Trophoblast cell (in vitro differentiated cells and primary cell): ENCODE results near the gene DEFB121.
"Not testable (repeated sequence)": the region's sequence is repeated elsewhere in the genome, so short reads cannot be mapped to it uniquely, and the experiment has no call there.

Source experiments
- DNase-seq, 2 donors: peaks; one replicate each; pipeline ENCODE4 v3.0.0-alpha.2; 2016
- H2AFZ ChIP-seq: 2 replicates; pipeline ENCODE4 v1.6.1; 2013; ENCODE audit warnings: low read length, moderate library complexity, mild to moderate bottlenecking; ENCODE audit not compliant: insufficient read depth, poor library complexity
- H2AK5ac ChIP-seq: 2 replicates; pipeline ENCODE4 v1.6.1; 2013; ENCODE audit warnings: mild to moderate bottlenecking, low read length
- H2BK120ac ChIP-seq: 2 replicates; pipeline ENCODE4 v1.6.1; 2013; ENCODE audit warnings: low read length, mild to moderate bottlenecking, moderate library complexity; ENCODE audit not compliant: insufficient read depth, poor library complexity
- H2BK12ac ChIP-seq: 2 replicates; pipeline ENCODE4 v1.6.1; 2013; ENCODE audit warnings: mild to moderate bottlenecking, low read length, moderate library complexity
- H2BK5ac ChIP-seq: 2 replicates; pipeline ENCODE4 v1.6.1; 2013; ENCODE audit warnings: low read length, low read depth, moderate library complexity, mild to moderate bottlenecking; ENCODE audit not compliant: poor library complexity
- H3K14ac ChIP-seq: 2 replicates; pipeline ENCODE4 v1.6.1; 2013; ENCODE audit warnings: mild to moderate bottlenecking, low read length
- H3K18ac ChIP-seq: 2 replicates; pipeline ENCODE4 v1.6.1; 2013; ENCODE audit warnings: mild to moderate bottlenecking, low read length
- H3K23ac ChIP-seq: 2 replicates; pipeline ENCODE4 v1.6.1; 2013; ENCODE audit warnings: low read length
- H3K27ac ChIP-seq: 2 replicates; pipeline ENCODE4 v1.5.1; 2013; ENCODE audit warnings: low read depth, mild to moderate bottlenecking, inconsistent platforms, low read length, moderate library complexity
- H3K27me3 ChIP-seq: 2 replicates; pipeline ENCODE4 v1.6.1; 2013; ENCODE audit warnings: inconsistent platforms, mild to moderate bottlenecking, low read length, moderate library complexity; ENCODE audit not compliant: insufficient read depth
- H3K36me3 ChIP-seq, 2 experiments: 1 replicate in 1 of 2; 2 replicates in 1 of 2; pipeline ENCODE4 v1.6.1; 2013; ENCODE audit warnings: low read length in 2 of 2, mild to moderate bottlenecking in 2 of 2, moderate library complexity in 1 of 2; ENCODE audit not compliant: insufficient read depth in 2 of 2, control insufficient read depth in 1 of 2
- H3K4ac ChIP-seq: 2 replicates; pipeline ENCODE4 v1.6.1; 2013; ENCODE audit warnings: low read depth, mild to moderate bottlenecking, low read length, moderate library complexity
- H3K4me1 ChIP-seq, 2 experiments: 1 replicate in 1 of 2; 2 replicates in 1 of 2; pipeline ENCODE4 v1.6.1; 2013; ENCODE audit warnings: low read length in 2 of 2, mild to moderate bottlenecking in 2 of 2, moderate library complexity in 1 of 2; ENCODE audit not compliant: insufficient read depth in 2 of 2, control insufficient read depth in 1 of 2
- H3K4me2 ChIP-seq: 2 replicates; pipeline ENCODE4 v1.6.1; 2013; ENCODE audit warnings: inconsistent platforms, mild to moderate bottlenecking, low read length, moderate library complexity
- H3K4me3 ChIP-seq: 2 replicates; pipeline ENCODE4 v1.5.1; 2013; ENCODE audit warnings: mild to moderate bottlenecking, low read depth, low read length, inconsistent platforms
- H3K79me1 ChIP-seq: one replicate; pipeline ENCODE4 v1.6.1; 2013; ENCODE audit warnings: low read length
- H3K79me2 ChIP-seq: 2 replicates; pipeline ENCODE4 v1.6.1; 2013; ENCODE audit warnings: low read length, mild to moderate bottlenecking; ENCODE audit not compliant: control insufficient read depth, insufficient read depth, poor library complexity
- H3K9ac ChIP-seq: 2 replicates; pipeline ENCODE4 v1.6.1; 2013; ENCODE audit warnings: mild to moderate bottlenecking, low read length
- H3K9me3 ChIP-seq: 2 replicates; pipeline ENCODE4 v1.6.1; 2013; ENCODE audit warnings: low read depth, mild to moderate bottlenecking, control low read depth, inconsistent platforms, low read length; ENCODE audit not compliant: insufficient read depth
- H4K12ac ChIP-seq: 2 replicates; pipeline ENCODE4 v1.6.1; 2013; ENCODE audit warnings: low read depth, mild to moderate bottlenecking, low read length, moderate library complexity
- H4K8ac ChIP-seq: 2 replicates; pipeline ENCODE4 v1.6.1; 2013; ENCODE audit warnings: low read depth, mild to moderate bottlenecking, low read length, moderate library complexity
- H4K91ac ChIP-seq: one replicate; pipeline ENCODE4 v1.6.1; 2013; ENCODE audit warnings: low read depth, mild to moderate bottlenecking, low read length, moderate library complexity
- WGBS: extraction: QIAGEN DNeasy Blood & Tissue Kit; methylation state at CpG from one replicate; pipeline ENCODE4 v1.1.7; 2013; ENCODE audit warnings: missing lambda C conversion rate; ENCODE audit not compliant: insufficient read length, insufficient coverage; ENCODE audit errors: extremely low coverage; 5-methylcytosine and 5-hydroxymethylcytosine counted together

The DEFB121 gene

GRCh38 chr20:31446084-31446819 lies 40.2 kb upstream of the DEFB121 start:
- no peak for DNase-seq
- no peak overlapping the region for H2AFZ ChIP-seq
- no peak overlapping the region for H2AK5ac ChIP-seq
- H2BK12ac ChIP-seq, result no peak overlapping the region
- H3K4me2 ChIP-seq, result no peak overlapping the region
- no peak overlapping the region for H3K9ac ChIP-seq
- no peak overlapping the region for H3K27ac ChIP-seq
- no peaks in the 10 kb centered on the region for H3K27me3 ChIP-seq
- no peak overlapping the region for H3K23ac ChIP-seq
- H4K91ac ChIP-seq, result no peak overlapping the region
- WGBS, result no CpG with 5 or more reads among the region's 12 CpGs
- no peaks in the 10 kb centered on the region for H3K36me3 ChIP-seq
- no peak overlapping the region for H4K12ac ChIP-seq
- H3K9me3 ChIP-seq, result peaks cover 15% of the 10 kb centered on the region
- H2BK120ac ChIP-seq, result no peak overlapping the region
- H2BK5ac ChIP-seq, result no peak overlapping the region
- no peak overlapping the region for H3K18ac ChIP-seq
- H3K79me1 ChIP-seq, result no peaks in the 10 kb centered on the region
- H3K4ac ChIP-seq, result no peak overlapping the region
- H4K8ac ChIP-seq, result no peak overlapping the region
- no peaks in the 10 kb centered on the region for H3K4me1 ChIP-seq
- no peaks in the 10 kb centered on the region for H3K79me2 ChIP-seq
- H3K4me3 ChIP-seq, result no peak overlapping the region
- H3K14ac ChIP-seq, result no peak overlapping the region

- Histone ChIP-seq H3K79me2 (no peaks in the 10 kb centered on the region), H3K27ac (no peak within 1 kb of the TSS), H3K9ac (no peak within 1 kb of the TSS), H3K4ac (no peak within 1 kb of the TSS), H3K9me3 (peaks cover 30% of the 10 kb centered on the region), H4K91ac (no peak within 1 kb of the TSS), H3K14ac (no peak within 1 kb of the TSS), H3K18ac (no peak within 1 kb of the TSS), H3K23ac (no peak within 1 kb of the TSS), H3K4me1 (no peaks in the 10 kb centered on the region), H3K4me3 (no peak within 1 kb of the TSS), H3K79me1 (no peaks in the 10 kb centered on the region), H4K8ac (no peak within 1 kb of the TSS), H2AK5ac (no peak within 1 kb of the TSS), H3K4me2 (no peak within 1 kb of the TSS), H4K12ac (no peak within 1 kb of the TSS), H3K27me3 (no peaks in the 10 kb centered on the region), H2BK5ac (no peak within 1 kb of the TSS), H2AFZ (no peak within 1 kb of the TSS), H2BK12ac (no peak within 1 kb of the TSS), H3K36me3 (no peaks in the 10 kb centered on the region), H2BK120ac (no peak within 1 kb of the TSS)
- no peak for DNase-seq
- WGBS, result no CpG with 5 or more reads among the region's 16 CpGs
These were observed 34.1 kb upstream of the DEFB121 start, which contains the start of gene DEFB123 for GRCh38 chr20:31440012-31440659. Gene DEFB123 (plus strand): TSS chr20:31440632. CDS start chr20:31440699, 67 bp downstream.

- peak; percentile 18 to 68 for DNase-seq
- WGBS, result no CpG with 5 or more reads among the region's 4 CpGs
These were observed 24.6 kb upstream of the DEFB121 start for GRCh38 chr20:31430568-31431115.

GRCh38 chr20:31427576-31427975 lies 21.6 kb upstream of the DEFB121 start:
- DNase-seq, H3K9ac ChIP-seq, H2AFZ ChIP-seq, H2AK5ac ChIP-seq, H3K18ac ChIP-seq, H3K79me2 ChIP-seq, H2BK12ac ChIP-seq, H3K4ac ChIP-seq, H2BK5ac ChIP-seq, H3K4me2 ChIP-seq, H4K91ac ChIP-seq, H3K4me3 ChIP-seq, H3K14ac ChIP-seq, H3K27me3 ChIP-seq, H4K8ac ChIP-seq, H3K27ac ChIP-seq, H3K36me3 ChIP-seq, H2BK120ac ChIP-seq, H3K4me1 ChIP-seq, H3K79me1 ChIP-seq, H3K23ac ChIP-seq, H4K12ac ChIP-seq: not testable (repeated sequence)
- WGBS, result no CpG with 5 or more reads among the region's 31 CpGs
- peaks cover 10% of the 10 kb centered on the region for H3K9me3 ChIP-seq

More at GRCh38 chr20:31430568-31431115, 24.6 kb upstream of the DEFB121 start:
- Histone ChIP-seq H3K18ac (no peak overlapping the region), H2AFZ (no peak overlapping the region), H3K4ac (no peak overlapping the region), H3K27ac (no peak overlapping the region), H2AK5ac (no peak overlapping the region), H3K4me3 (no peak overlapping the region), H3K4me2 (no peak overlapping the region), H3K27me3 (no peaks in the 10 kb centered on the region), H3K79me1 (no peaks in the 10 kb centered on the region), H3K79me2 (no peaks in the 10 kb centered on the region), H3K9ac (no peak overlapping the region), H4K8ac (no peak overlapping the region), H2BK120ac (no peak overlapping the region), H3K14ac (no peak overlapping the region), H4K91ac (no peak overlapping the region), H3K23ac (no peak overlapping the region), H2BK5ac (no peak overlapping the region), H3K9me3 (peaks cover 3% of the 10 kb centered on the region), H2BK12ac (no peak overlapping the region), H3K4me1 (no peaks in the 10 kb centered on the region), H4K12ac (no peak overlapping the region), H3K36me3 (no peaks in the 10 kb centered on the region)
